ENCODE measurements around the gene CYP2U1.
"Not testable (repeated sequence)": the region's sequence is repeated elsewhere in the genome, so short reads cannot be mapped to it uniquely, and the experiment has no call there.

Gene CYP2U1

GRCh38 chr4:107922486-107923473 lies 8.6 kb upstream of the CYP2U1 start:
- DNase-seq (ENCODE audit: low spot score), result no peak

- DNase-seq (ENCODE audit: low spot score), result not testable (repeated sequence)
Measured at GRCh38 chr4:107925713-107926112, 5.6 kb upstream of the CYP2U1 start.

DNA sequence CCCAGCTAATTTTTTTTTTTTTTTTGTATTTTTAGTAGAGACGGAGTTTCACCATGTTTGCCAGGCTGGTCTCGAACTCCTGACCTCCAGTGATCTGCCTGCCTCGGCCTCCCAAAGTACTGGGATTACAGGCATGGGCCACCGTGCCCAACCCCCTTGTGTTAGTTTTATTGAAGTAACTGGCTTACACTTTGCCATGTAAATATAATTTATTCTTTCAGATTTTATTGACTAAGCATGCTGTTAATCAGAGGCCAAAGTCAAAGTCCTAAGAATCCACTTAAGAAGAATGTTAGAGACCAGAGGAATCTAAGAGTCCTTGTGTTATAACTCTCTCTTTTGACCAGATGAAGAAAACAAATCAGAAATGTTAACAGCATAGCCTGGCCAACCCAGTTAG lies 4.5 kb upstream of the CYP2U1 start:
- not testable (repeated sequence) for DNase-seq (ENCODE audit: low spot score)

DNA sequence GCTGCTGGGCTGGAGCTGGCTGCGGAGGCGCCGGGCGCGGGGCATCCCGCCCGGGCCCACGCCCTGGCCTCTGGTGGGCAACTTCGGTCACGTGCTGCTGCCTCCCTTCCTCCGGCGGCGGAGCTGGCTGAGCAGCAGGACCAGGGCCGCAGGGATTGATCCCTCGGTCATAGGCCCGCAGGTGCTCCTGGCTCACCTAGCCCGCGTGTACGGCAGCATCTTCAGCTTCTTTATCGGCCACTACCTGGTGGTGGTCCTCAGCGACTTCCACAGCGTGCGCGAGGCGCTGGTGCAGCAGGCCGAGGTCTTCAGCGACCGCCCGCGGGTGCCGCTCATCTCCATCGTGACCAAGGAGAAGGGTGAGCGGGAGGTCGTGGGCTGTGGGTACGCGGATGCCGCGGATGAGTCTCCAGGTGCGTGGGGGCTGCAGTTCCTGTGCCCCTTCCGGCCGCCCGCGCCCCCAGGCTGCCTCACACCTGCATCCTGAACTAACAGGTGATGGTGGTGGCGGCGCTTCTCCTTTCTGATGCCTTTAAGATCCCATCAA lies 499 bp downstream of the CYP2U1 start:
- DNase-seq (ENCODE audit: low spot score), result peak; percentile 39

DNA sequence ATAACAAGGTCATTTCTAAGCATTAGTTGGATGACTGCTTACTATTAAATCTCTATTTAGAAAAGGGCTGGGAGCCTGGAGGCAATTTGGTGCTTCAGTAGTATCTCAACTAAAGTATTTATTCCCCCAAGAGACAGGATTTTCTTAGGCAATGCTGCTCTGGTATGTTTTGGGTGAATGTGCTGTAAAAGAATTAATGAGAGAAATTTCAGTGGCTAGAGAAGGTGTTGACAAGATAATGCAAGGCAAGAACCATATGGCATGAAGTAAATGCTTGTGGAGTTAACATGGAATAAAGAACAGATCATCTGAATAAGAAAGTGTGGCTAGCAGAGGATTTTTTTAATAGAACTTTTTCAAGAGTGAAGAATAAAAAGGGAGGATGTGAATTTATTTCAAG lies 3.9 kb downstream of the CYP2U1 start:
- DNase-seq (ENCODE audit: low spot score), result no peak

DNA sequence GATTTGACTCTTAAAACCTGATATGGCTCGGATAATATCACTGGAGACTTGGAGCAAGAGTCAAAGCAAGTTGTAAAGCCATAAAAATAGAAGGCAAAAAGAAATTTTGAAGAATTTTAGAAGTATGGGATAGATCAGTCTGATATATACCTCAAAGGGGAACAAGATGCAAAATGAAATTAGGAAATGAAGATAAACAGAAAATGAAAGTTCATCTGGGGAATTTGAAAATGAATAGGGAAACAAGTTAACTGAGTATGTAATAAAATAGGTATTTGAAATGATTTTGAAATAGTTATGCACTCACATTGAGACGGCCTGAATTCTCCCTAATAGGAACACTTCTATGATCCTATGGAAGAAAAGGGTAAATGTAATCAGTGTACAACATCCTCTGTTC lies 5.7 kb downstream of the CYP2U1 start:
- no peak for DNase-seq (ENCODE audit: low spot score)

GRCh38 chr4:107939307-107939706 lies 8.0 kb downstream of the CYP2U1 start:
- DNase-seq (ENCODE audit: low spot score), result no peak

DNA sequence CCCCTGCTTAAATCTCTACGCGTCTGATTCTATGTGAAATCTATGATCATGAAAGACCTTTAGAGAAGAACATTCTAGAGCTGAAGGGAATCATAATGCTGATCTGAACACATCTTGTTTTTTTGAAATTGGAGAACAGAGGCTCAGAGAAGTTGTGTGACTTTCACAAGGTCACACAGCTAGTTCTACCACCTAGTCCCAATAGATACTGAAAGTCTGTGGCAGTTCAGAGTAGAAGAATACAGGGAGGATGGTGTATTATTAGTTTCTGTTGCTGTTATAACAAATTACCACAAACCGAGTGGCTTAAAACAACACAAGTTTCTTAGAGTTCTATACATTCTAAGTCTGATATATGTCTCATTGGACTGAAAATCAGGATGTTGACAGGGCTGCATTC lies 14.5 kb downstream of the CYP2U1 start:
- DNase-seq (ENCODE audit: low spot score), result no peak

DNA sequence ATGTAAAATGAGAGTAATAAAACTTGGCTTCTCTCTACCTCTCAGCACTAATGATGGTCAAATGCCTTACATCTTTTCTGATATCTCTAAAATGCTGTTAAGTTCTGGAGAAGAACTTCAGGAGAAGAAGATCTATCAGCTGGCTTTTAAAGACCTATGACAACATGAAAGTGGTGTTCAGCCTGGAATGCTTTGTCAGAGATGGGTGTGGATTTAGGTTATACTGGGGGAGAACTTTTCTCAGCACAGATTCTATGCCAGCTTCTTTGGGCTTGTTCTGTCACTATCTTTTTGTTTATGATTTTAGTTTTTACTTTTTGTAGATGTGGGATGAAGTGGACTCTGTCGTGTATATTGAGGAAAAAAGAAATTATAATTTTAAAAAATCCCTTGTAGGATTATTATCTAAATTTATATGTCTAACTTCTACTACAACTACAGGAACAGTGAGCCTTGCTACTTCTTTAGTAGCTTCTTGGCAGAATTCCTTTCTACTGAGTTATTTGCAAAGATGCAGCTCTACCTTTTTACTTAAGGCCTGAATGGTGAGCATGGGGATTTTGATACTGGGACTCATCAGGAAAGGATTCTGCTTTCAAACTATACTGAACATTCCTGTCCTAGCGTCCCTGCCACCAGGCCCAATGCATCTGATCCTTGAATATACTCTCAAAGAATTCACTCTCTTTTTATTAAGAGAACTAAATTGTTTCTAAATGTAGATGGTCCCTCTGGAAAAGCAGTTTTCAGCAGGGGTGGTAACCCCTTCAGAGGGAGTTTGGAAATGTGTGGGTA lies 19.6 kb downstream of the CYP2U1 start:
- no peak for DNase-seq (ENCODE audit: low spot score)

GRCh38 chr4:107951551-107951950 lies 20.2 kb downstream of the CYP2U1 start:
- no peak for DNase-seq (ENCODE audit: low spot score)

GRCh38 chr4:107956011-107956410 lies 24.7 kb downstream of the CYP2U1 start:
- DNase-seq (ENCODE audit: low spot score), result no peak

DNA sequence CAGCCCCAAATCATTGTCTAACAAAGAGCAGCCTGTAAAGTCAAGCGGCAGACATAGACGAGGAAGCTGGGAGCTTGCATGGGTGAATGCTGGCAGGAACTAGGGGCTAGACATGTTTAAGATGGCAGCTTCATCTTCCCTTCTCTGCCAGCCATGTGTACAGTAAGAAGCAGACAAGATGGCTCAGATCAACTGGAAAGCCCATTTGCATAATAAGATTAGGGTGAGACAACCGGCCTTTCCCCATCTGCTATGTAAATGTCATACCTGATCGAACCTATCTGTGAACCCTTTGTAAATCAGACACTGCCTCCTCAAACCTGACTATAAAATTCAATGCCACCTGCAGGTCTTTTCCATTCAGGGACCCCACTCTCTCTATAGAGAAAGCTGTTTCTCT lies 35.6 kb downstream of the CYP2U1 start:
- DNase-seq (ENCODE audit: low spot score), result no peak

GRCh38 chr4:107967519-107967918 lies 36.2 kb downstream of the CYP2U1 start:
- DNase-seq (ENCODE audit: low spot score), result not testable (repeated sequence)

GRCh38 chr4:107967921-107968320 lies 36.6 kb downstream of the CYP2U1 start:
- DNase-seq (ENCODE audit: low spot score), result not testable (repeated sequence)

GRCh38 chr4:107970063-107970798 lies 38.9 kb downstream of the CYP2U1 start:
- DNase-seq (ENCODE audit: low spot score), result peak; percentile 46

DNA sequence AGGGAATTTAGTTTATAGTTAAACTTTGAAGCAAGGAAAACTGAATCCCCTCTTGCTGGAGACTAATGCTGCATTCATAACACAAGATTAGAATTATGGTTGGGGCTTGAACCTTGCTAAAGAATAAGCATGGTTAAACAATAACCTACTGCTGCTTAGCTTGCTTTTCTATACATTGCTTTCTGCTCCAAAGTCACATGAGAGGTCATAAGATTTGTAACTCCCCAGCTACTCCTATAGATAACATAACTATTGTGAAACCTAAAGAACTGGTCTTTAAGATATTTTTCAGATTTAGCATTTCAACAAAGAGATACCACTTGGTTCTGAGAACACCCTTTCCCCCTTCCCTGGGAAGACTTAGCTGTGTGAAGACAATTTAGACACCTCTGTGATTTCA lies 41.3 kb downstream of the CYP2U1 start:
- no peak for DNase-seq (ENCODE audit: low spot score)

GRCh38 chr4:107974523-107974922 lies 43.2 kb downstream of the CYP2U1 start:
- DNase-seq (ENCODE audit: low spot score), result no peak

DNA sequence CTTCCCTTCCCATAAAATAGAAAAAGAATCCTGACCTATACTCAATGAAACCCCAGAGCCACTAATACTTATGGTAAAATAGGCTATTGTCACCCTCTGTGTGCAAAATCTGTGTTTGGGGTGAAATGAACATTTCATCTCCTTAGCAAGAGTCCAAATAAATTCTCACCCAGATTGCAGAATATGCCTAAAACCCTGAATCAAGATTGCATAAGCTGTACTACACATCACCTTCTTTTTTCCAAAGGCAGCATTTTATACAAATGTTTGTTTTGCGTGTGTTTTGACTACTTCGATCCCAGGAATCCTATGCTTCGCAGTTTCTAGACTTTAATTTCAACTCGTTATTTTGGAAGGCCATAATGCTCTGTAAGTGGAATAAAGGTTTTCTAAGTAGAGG lies 46.1 kb downstream of the CYP2U1 start:
- DNase-seq (ENCODE audit: low spot score), result no peak

GRCh38 chr4:107977966-107978705 lies 46.8 kb downstream of the CYP2U1 start:
- DNase-seq (ENCODE audit: low spot score), result peak; percentile 21

- DNase-seq (ENCODE audit: low spot score), result peak; percentile 83
Measured at GRCh38 chr4:107978716-107979451, 47.5 kb downstream of the CYP2U1 start.

Measured in Ammon's horn (tissue), 1 donor.